HG03066 (cell line): ENCODE measurements around the gene PDC.
"Not testable (repeated sequence)": the region's sequence is repeated elsewhere in the genome, so short reads cannot be mapped to it uniquely, and the experiment has no call there.

Source experiments
- ATAC-seq: cut with Tn5 transposase; IDR thresholded peaks from one replicate; pipeline ENCODE4 v1.9.1; 2021; ENCODE audit warnings: low read depth; ENCODE audit not compliant: unreplicated experiment

Gene PDC

GRCh38 chr1:186404454-186405051, 56.4 kb downstream of the PDC start:
- no peak for ATAC-seq

- no peak for ATAC-seq
These were observed 57.3 kb downstream of the PDC start for GRCh38 chr1:186403632-186404031.

DNA sequence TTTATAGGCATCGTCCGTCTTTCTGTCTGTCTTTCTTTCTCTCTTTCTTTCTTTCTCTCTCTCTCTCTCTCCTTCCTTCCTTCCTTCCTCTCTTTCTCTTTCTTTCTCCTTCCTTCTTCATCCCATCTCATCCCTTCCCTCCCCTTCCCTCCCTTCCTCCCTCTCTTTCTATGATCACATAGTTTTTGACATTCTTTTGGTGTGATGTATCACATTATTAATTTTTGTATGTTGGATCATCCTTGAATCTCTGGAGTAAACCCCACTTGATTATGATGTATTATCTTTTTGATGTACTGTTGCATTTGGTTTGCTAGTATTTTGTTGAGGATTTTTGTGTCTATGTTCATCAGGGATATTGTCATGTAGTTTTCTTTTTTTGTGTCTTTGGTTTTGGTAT, 59.5 kb downstream of the PDC start:
- not testable (repeated sequence) for ATAC-seq
